IMR-90 (cell line): ENCODE data around the gene COL13A1. TPM values are rescaled to one million over a fixed set of nuclear protein-coding genes. Genes with fewer than 3 reads are reported as not detected.

Source experiments
- ATAC-seq: fragments of 200-7000 bp; cut with Tn5 transposase; 2 replicates; pipeline ENCODE4 v1.9.1; 2020; ENCODE audit warnings: low read depth, mild to moderate bottlenecking, moderate library complexity
- BruUV-seq: library from RNA; stranded (reverse); fragments of 400-500 nt; replicated peaks from 2 replicates; lab custom pipeline; 2021; lab: Mats Ljungman, UMichigan
- CTCF ChIA-PET: fragments of 300-600 bp; formaldehyde crosslinking; extraction: SDS; loops from one replicate; lab custom pipeline; 2021; ENCODE audit warnings: antibody characterized with exemption; lab: Yijun Ruan, JAX
- POLR2A ChIA-PET: fragments of 300-600 bp; sonication (Branson Sonifier 250); formaldehyde crosslinking; loops from one replicate; lab custom pipeline; 2022; ENCODE audit warnings: antibody characterized with exemption; ENCODE audit not compliant: unreplicated experiment; lab: Charles Lee
- DNase-seq: peaks from one replicate; pipeline ENCODE4 v3.0.0; 2013
- H2AFZ ChIP-seq: replicated peaks from 2 replicates; pipeline ENCODE3; 2013; ENCODE audit warnings: low read length, mild to moderate bottlenecking; ENCODE audit not compliant: poor library complexity
- H2AK5ac ChIP-seq: 2 replicates; pipeline ENCODE4 v1.6.1; 2013; ENCODE audit warnings: low read depth, low read length, inconsistent platforms
- H2AK9ac ChIP-seq: replicated peaks from 2 replicates; pipeline ENCODE3; 2013; ENCODE audit warnings: mild to moderate bottlenecking, low read depth, low read length, moderate library complexity; ENCODE audit not compliant: poor library complexity
- H2BK120ac ChIP-seq: 2 replicates; pipeline ENCODE4 v1.6.1; 2013; ENCODE audit warnings: low read depth, low read length, inconsistent platforms
- H2BK15ac ChIP-seq: 3 replicates; pipeline ENCODE4 v1.6.1; 2013; ENCODE audit warnings: low read depth, low read length, inconsistent platforms
- H2BK20ac ChIP-seq: 2 replicates; pipeline ENCODE4 v1.6.1; 2013; ENCODE audit warnings: low read depth, mild to moderate bottlenecking, inconsistent platforms, low read length, moderate library complexity
- H2BK5ac ChIP-seq: 2 replicates; pipeline ENCODE4 v1.6.1; 2013; ENCODE audit warnings: mild to moderate bottlenecking, low read depth, low read length, inconsistent platforms; ENCODE audit not compliant: poor library complexity, severe bottlenecking
- H3K14ac ChIP-seq: replicated peaks from 2 replicates; pipeline ENCODE4 v1.6.1; 2013; ENCODE audit warnings: low read depth, low read length, inconsistent platforms
- H3K18ac ChIP-seq: 2 replicates; pipeline ENCODE4 v1.6.1; 2013; ENCODE audit warnings: low read depth, low read length, control low read depth
- H3K23ac ChIP-seq: 2 replicates; pipeline ENCODE4 v1.6.1; 2013; ENCODE audit warnings: low read depth, low read length, inconsistent platforms
- H3K27ac ChIP-seq: 2 replicates; pipeline ENCODE4 v1.5.1; 2013; ENCODE audit warnings: mild to moderate bottlenecking, control low read depth, low read length; ENCODE audit not compliant: insufficient read depth
- H3K27me3 ChIP-seq: 2 replicates; pipeline ENCODE4 v1.6.1; 2013; ENCODE audit warnings: low read length; ENCODE audit not compliant: control insufficient read depth, insufficient read depth
- H3K36me3 ChIP-seq: 2 replicates; pipeline ENCODE4 v1.6.1; 2013; ENCODE audit warnings: low read length, mixed read lengths; ENCODE audit not compliant: control insufficient read depth, insufficient read depth
- H3K4ac ChIP-seq: 2 replicates; pipeline ENCODE4 v1.6.1; 2013; ENCODE audit warnings: low read depth, low read length, inconsistent platforms
- H3K4me1 ChIP-seq: 2 replicates; pipeline ENCODE4 v1.6.1; 2013; ENCODE audit warnings: low read length, mixed read lengths; ENCODE audit not compliant: control insufficient read depth, insufficient read depth
- H3K4me2 ChIP-seq: 2 replicates; pipeline ENCODE4 v1.6.1; 2013; ENCODE audit warnings: low read depth, mild to moderate bottlenecking, control low read depth, low read length, moderate library complexity
- H3K4me3 ChIP-seq: 2 replicates; pipeline ENCODE4 v1.5.1; 2013; ENCODE audit warnings: low read depth, mild to moderate bottlenecking, control low read depth, low read length, moderate library complexity; ENCODE audit not compliant: insufficient read depth
- H3K56ac ChIP-seq: 2 replicates; pipeline ENCODE4 v1.6.1; 2013; ENCODE audit warnings: low read length, inconsistent platforms; ENCODE audit not compliant: insufficient read depth; ENCODE audit errors: extremely low read depth
- H3K79me1 ChIP-seq, 2 experiments: 2 replicates each; pipeline ENCODE4 v1.6.1; 2013; ENCODE audit warnings: low read length in 2 of 2, inconsistent platforms in 1 of 2, low read depth in 1 of 2
- H3K9ac ChIP-seq: 2 replicates; pipeline ENCODE4 v1.6.1; 2013; ENCODE audit warnings: low read depth, low read length, control low read depth
- H3K9me1 ChIP-seq: 2 replicates; pipeline ENCODE4 v1.6.1; 2013; ENCODE audit warnings: low read length, inconsistent platforms; ENCODE audit not compliant: insufficient read depth
- H3K9me3 ChIP-seq: 2 replicates; pipeline ENCODE4 v1.6.1; 2013; ENCODE audit warnings: low read length; ENCODE audit not compliant: control insufficient read depth, insufficient read depth
- H4K20me1 ChIP-seq: 2 replicates; pipeline ENCODE4 v1.6.1; 2013; ENCODE audit warnings: low read length, inconsistent platforms; ENCODE audit not compliant: insufficient read depth
- H4K5ac ChIP-seq: 2 replicates; pipeline ENCODE4 v1.6.1; 2013; ENCODE audit warnings: mild to moderate bottlenecking, low read depth, low read length, control low read depth
- H4K8ac ChIP-seq, 2 experiments: 2 replicates each; pipeline ENCODE4 v1.6.1; 2013; ENCODE audit warnings: low read depth in 2 of 2, low read length in 2 of 2, control low read depth in 1 of 2, inconsistent platforms in 1 of 2
- H4K91ac ChIP-seq: 2 replicates; pipeline ENCODE4 v1.6.1; 2013; ENCODE audit warnings: low read depth, low read length, inconsistent platforms; ENCODE audit not compliant: insufficient read depth
- RCOR1 ChIP-seq: IDR thresholded peaks from 2 replicates; pipeline ENCODE4 v1.6.1; 2012; ENCODE audit warnings: mild to moderate bottlenecking, low read length, improper control_type of control experiment; ENCODE audit not compliant: insufficient replicate concordance
- WGBS, 2 experiments: methylation state at CpG; one replicate each; pipeline versions ENCODE4 v1.1.5 to v1.1.7; 2013; ENCODE audit warnings: missing lambda C conversion rate in 2 of 2; ENCODE audit not compliant: insufficient read length in 1 of 2; ENCODE audit errors: extremely low coverage in 2 of 2; 5-methylcytosine and 5-hydroxymethylcytosine counted together
- dilution Hi-C: fragments of 300-500 bp; cut with HindIII; formaldehyde crosslinking; loops from one replicate; pipeline ENCODE4 v1.14.3; 2018; ENCODE audit warnings: low sequenced_read_pairs; ENCODE audit not compliant: unreplicated experiment
- in situ Hi-C: fragments of 300-500 bp; cut with MboI; formaldehyde crosslinking; loops from 3 replicates; pipeline ENCODE4 v1.14.3; 2019; ENCODE audit warnings: low sequenced_read_pairs, inconsistent platforms, mixed read lengths
- intact Hi-C: fragments of 100-400 bp; cut with micrococcal nuclease; formaldehyde crosslinking; loops from 2 replicates; pipeline ENCODE4 v1.10.0; 2022
- polyA plus RNA-seq, 3 experiments: library from polyadenylated mRNA; depleted of rRNA; stranded (reverse); fragments of >200 nt; gene quantifications; 2 replicates each; pipeline ENCODE4 v1.2.3, GENCODE V29; 2012; ENCODE audit warnings: low replicate concordance in 1 of 3
- total RNA-seq: library from RNA; depleted of rRNA; stranded (reverse); fragments of >200 nt; gene quantifications from 2 replicates; pipeline ENCODE4 v1.2.3, GENCODE V29; 2012
- TF ChIP-seq, protein P1 (sequence below): fragments of 150-350 bp; IDR thresholded peaks from 2 replicates; pipeline ENCODE4 v1.6.1; 2016; ENCODE audit warnings: low read depth, mild to moderate bottlenecking, low read length, moderate library complexity, borderline replicate concordance

Gene COL13A1
- total and polyA plus RNA-seq, 2 of the 4 experiments (the other 2 are of a cell fraction): 12.2 to 31.3 TPM

DNA sequence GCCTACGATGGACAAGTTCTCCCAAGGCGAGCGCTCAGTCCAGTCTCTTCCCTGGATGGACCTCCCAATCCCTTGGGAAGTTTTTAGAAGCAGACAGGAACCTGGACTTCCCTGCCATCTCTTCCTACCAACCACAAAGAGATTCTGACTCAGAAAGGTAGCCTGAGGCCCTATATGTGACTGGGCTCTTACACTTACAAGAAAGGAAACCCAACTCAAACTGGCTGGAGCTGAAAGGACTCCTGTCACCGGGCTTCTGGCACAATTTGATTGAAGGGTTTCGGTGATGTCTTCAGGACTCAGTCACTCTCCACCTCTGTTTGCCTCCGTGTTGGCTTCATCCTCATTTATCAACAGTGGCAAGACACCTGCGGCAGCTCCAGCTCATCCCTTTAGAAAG lies 3.7 kb upstream of the COL13A1 start:
- H3K18ac ChIP-seq: no peak overlapping the region
- TF ChIP-seq RCOR1: no peak
- TF ChIP-seq, protein P1, sequence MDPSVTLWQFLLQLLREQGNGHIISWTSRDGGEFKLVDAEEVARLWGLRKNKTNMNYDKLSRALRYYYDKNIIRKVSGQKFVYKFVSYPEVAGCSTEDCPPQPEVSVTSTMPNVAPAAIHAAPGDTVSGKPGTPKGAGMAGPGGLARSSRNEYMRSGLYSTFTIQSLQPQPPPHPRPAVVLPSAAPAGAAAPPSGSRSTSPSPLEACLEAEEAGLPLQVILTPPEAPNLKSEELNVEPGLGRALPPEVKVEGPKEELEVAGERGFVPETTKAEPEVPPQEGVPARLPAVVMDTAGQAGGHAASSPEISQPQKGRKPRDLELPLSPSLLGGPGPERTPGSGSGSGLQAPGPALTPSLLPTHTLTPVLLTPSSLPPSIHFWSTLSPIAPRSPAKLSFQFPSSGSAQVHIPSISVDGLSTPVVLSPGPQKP: no peak
- H3K4me2 ChIP-seq: no peak overlapping the region
- dilution Hi-C loops: no loop called here
- H3K4me1 ChIP-seq: peaks cover 4% of the 10 kb centered on the region; the same call in 1 of the 2 replicates
- peaks cover 17% of the 10 kb centered on the region for H3K9me3 ChIP-seq
- no peak overlapping the region for H4K8ac ChIP-seq
- no peak for ATAC-seq
- no peak overlapping the region for H3K14ac ChIP-seq
- no peak overlapping the region for H2BK15ac ChIP-seq
- no peak overlapping the region for H2AFZ ChIP-seq
- no peak overlapping the region for H3K27ac ChIP-seq
- no TSS peak for BruUV-seq
- no peaks in the 10 kb centered on the region for H4K20me1 ChIP-seq
- H3K9me1 ChIP-seq: 0 out of 2 replicates have a peak, but pooled peaks cover 3% of the 10 kb centered on the region
- H3K23ac ChIP-seq: no peak overlapping the region
- no peak overlapping the region for H2BK20ac ChIP-seq
- peaks cover 12% of the 10 kb centered on the region for H3K27me3 ChIP-seq
- H3K4ac ChIP-seq: no peak overlapping the region
- DNase-seq: no peak
- intact Hi-C loops: no loop called here
- H3K36me3 ChIP-seq: no peaks in the 10 kb centered on the region
- in situ Hi-C loops: no loop called here
- 93% methylated on average over 2 of the region's 7 CpGs; no CpG with 5 or more reads in 1 of the 2 experiments for WGBS, 2 experiments
- ChIA-PET POLR2A (no interaction called here), CTCF (no interaction called here)
- no peak overlapping the region for H2AK9ac ChIP-seq
- H3K4me3 ChIP-seq: no peak overlapping the region
- no peak overlapping the region for H2AK5ac ChIP-seq
- peaks cover 3 to 7% of the 10 kb centered on the region in 2 experiments; a peak in 2 of 4 replicates for H3K79me1 ChIP-seq
- no peak overlapping the region for H4K91ac ChIP-seq
- no peak overlapping the region for H4K5ac ChIP-seq
- no peak overlapping the region for H2BK120ac ChIP-seq
- no peak overlapping the region for H3K9ac ChIP-seq
- no peak overlapping the region for H3K56ac ChIP-seq
- no peak overlapping the region for H2BK5ac ChIP-seq
